Activated CD4-positive, alpha-beta memory T cell treated with anti-CD3 and anti-CD28 coated beads for 36 hours (primary cell): ENCODE measurements around the gene STEEP1. TPM values are rescaled to one million over a fixed set of nuclear protein-coding genes. Genes with fewer than 3 reads are reported as not detected.
"Not testable (repeated sequence)": the region's sequence is repeated elsewhere in the genome, so short reads cannot be mapped to it uniquely, and the experiment has no call there.

ENCODE experiments used
- CTCF ChIA-PET: fragments of 350-600 bp; sonication (Branson Sonifier 250); formaldehyde crosslinking; loops from one replicate; lab custom pipeline; 2021; ENCODE audit warnings: antibody characterized with exemption, inconsistent platforms; lab: Charles Lee
- POLR2A ChIA-PET: fragments of 350-600 bp; sonication (Branson Sonifier 250); formaldehyde crosslinking; loops from one replicate; lab custom pipeline; 2021; ENCODE audit warnings: antibody characterized with exemption; lab: Charles Lee
- DNase-seq: peaks from one replicate; pipeline ENCODE4 v3.0.0-alpha.2; 2020
- H3K27ac Mint-ChIP-seq: one replicate; pipeline ENCODE4 v1.8.0; 2021; ENCODE audit warnings: mixed read lengths
- H3K27me3 Mint-ChIP-seq: one replicate; pipeline ENCODE4 v1.8.0; 2021; ENCODE audit warnings: mixed read lengths
- H3K36me3 Mint-ChIP-seq: one replicate; pipeline ENCODE4 v1.8.0; 2021; ENCODE audit warnings: mixed read lengths
- H3K4me1 Mint-ChIP-seq: one replicate; pipeline ENCODE4 v1.8.0; 2021; ENCODE audit warnings: low read depth, mixed read lengths
- H3K4me3 Mint-ChIP-seq: one replicate; pipeline ENCODE4 v1.8.0; 2021; ENCODE audit warnings: mild to moderate bottlenecking, mixed read lengths
- H3K9me3 Mint-ChIP-seq: one replicate; pipeline ENCODE4 v1.8.0; 2021; ENCODE audit warnings: mixed read lengths
- intact Hi-C: fragments of 100-400 bp; cut with micrococcal nuclease; formaldehyde crosslinking; loops from one replicate; pipeline ENCODE4 v1.15.1; 2023
- total RNA-seq, 2 experiments: library from RNA; stranded (reverse); gene quantifications; one replicate each; pipeline ENCODE4 v1.2.3, GENCODE V29; 2021

The STEEP1 gene
- total RNA-seq, 2 experiments from 2014 or later = 20.4 to 21.0 TPM

GRCh38 chrX:119523664-119524184, 41.5 kb downstream of the STEEP1 start:
- CTCF ChIA-PET = no interaction called here
- Mint-ChIP-seq H3K9me3 (no peaks in the 10 kb centered on the region), H3K36me3 (peaks cover 2% of the 10 kb centered on the region), H3K27me3 (no peaks in the 10 kb centered on the region), H3K4me1 (no peaks in the 10 kb centered on the region), H3K4me3 (no peak overlapping the region), H3K27ac (no peak overlapping the region)
- no peak for DNase-seq
- POLR2A ChIA-PET = no interaction called here
- intact Hi-C loops = no loop called here

DNA sequence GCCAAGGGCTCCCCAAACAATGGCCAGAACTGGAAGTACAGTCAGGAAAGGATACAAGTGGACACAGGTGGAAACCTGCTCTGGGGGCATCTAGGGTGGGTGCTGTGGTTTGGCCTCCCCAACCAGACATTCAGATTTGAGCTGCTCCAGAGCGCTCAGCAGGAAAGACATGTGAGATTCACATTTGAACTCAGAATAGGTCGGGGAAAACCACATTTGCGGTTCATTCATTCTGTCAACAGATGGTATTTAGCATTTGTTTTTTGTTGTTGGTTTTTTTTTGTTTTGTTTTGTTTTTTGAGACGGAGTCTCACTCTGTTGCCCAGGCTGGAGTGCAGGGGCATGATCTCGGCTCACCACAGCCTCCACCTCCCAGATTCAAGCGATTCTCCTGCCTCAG, 44.0 kb downstream of the STEEP1 start:
- Mint-ChIP-seq H3K27ac (no peak overlapping the region), H3K4me1 (peaks cover 2% of the 10 kb centered on the region), H3K4me3 (no peak overlapping the region), H3K9me3 (no peaks in the 10 kb centered on the region), H3K36me3 (no peaks in the 10 kb centered on the region), H3K27me3 (no peaks in the 10 kb centered on the region)
- ChIA-PET POLR2A (no interaction called here), CTCF (interaction anchor here (2.0 kb wide), 1 partner anchor 208 kb away, joined by 5 read pairs; no protein-coding TSS in a partner anchor)
- DNase-seq = no peak
- intact Hi-C loops = no loop called here

DNA sequence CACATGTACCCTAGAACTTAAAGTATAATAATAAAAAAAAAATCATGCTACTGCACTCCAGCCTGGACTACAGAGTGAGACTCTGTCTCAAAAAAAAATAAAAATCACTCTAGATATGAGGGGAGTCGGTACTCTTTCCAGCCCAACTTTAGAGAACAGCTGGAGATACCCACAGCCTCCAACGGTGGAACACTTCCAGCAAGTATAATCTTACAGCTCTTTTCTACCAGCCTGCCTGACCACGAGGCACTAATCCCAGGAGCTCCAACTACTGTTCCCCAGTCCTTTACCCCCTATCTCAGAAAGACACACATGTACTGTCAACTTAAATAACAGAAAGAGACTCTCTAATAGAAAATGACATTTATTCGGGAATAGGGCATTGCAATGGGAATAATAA, 46.8 kb downstream of the STEEP1 start:
- H3K9me3 Mint-ChIP-seq = no peaks in the 10 kb centered on the region
- no peak for DNase-seq
- peaks cover 2% of the 10 kb centered on the region for H3K4me1 Mint-ChIP-seq
- no peaks in the 10 kb centered on the region for H3K27me3 Mint-ChIP-seq
- intact Hi-C loops = loop anchor here (5.0 to 10.0 kb wide), 4 partner anchors 89 to 369 kb away; partner anchors contain the start of genes NKRF, RPL39 and SOWAHD
- CTCF ChIA-PET = interaction anchor here (3.4 kb wide), 1 partner anchor 210 kb away, joined by 34 read pairs; no protein-coding TSS in a partner anchor
- H3K4me3 Mint-ChIP-seq = no peak overlapping the region
- no peak overlapping the region for H3K27ac Mint-ChIP-seq
- H3K36me3 Mint-ChIP-seq = no peaks in the 10 kb centered on the region
- POLR2A ChIA-PET = interaction anchor here (0.6 kb wide), 1 partner anchor 11 kb away, joined by 3 read pairs; no protein-coding TSS in a partner anchor

GRCh38 chrX:119516157-119516702, 49.0 kb downstream of the STEEP1 start:
- H3K9me3 Mint-ChIP-seq = no peaks in the 10 kb centered on the region
- H3K27me3 Mint-ChIP-seq = no peaks in the 10 kb centered on the region
- DNase-seq = peak; percentile 27
- H3K4me1 Mint-ChIP-seq = peaks cover 2% of the 10 kb centered on the region
- ChIA-PET CTCF (interaction anchor here (0.6 to 3.4 kb wide), 13 partner anchors 9 to 271 kb away, joined by 3 to 34 read pairs (median 3); partner anchors contain the start of gene SOWAHD), POLR2A (interaction anchor here (1.1 kb wide), 1 partner anchor 33 kb away, joined by 3 read pairs; no protein-coding TSS in a partner anchor)
- intact Hi-C loops = loop anchor here (2.0 to 10.0 kb wide), 5 partner anchors 91 to 371 kb away; partner anchors contain the start of genes NKRF, RPL39 and SOWAHD
- H3K36me3 Mint-ChIP-seq = no peaks in the 10 kb centered on the region
- no peak overlapping the region for H3K4me3 Mint-ChIP-seq
- no peak overlapping the region for H3K27ac Mint-ChIP-seq

GRCh38 chrX:119512146-119512800, 52.9 kb downstream of the STEEP1 start:
- intact Hi-C loops = loop anchor here (1.0 to 10.0 kb wide), 2 partner anchors 24 to 243 kb away; partner anchors contain the start of gene SOWAHD
- no peak overlapping the region for H3K4me3 Mint-ChIP-seq
- H3K27me3 Mint-ChIP-seq = no peaks in the 10 kb centered on the region
- ChIA-PET POLR2A (interaction anchor here (0.6 kb wide), 1 partner anchor 306 kb away, joined by 3 read pairs; no protein-coding TSS in a partner anchor), CTCF (interaction anchor here (0.6 to 1.6 kb wide), 6 partner anchors 9 to 242 kb away, joined by 3 to 9 read pairs (median 4); no protein-coding TSS in a partner anchor)
- no peaks in the 10 kb centered on the region for H3K9me3 Mint-ChIP-seq
- no peak overlapping the region for H3K27ac Mint-ChIP-seq
- peak; percentile 29 for DNase-seq
- H3K4me1 Mint-ChIP-seq = peaks cover 2% of the 10 kb centered on the region
- H3K36me3 Mint-ChIP-seq = no peaks in the 10 kb centered on the region

DNA sequence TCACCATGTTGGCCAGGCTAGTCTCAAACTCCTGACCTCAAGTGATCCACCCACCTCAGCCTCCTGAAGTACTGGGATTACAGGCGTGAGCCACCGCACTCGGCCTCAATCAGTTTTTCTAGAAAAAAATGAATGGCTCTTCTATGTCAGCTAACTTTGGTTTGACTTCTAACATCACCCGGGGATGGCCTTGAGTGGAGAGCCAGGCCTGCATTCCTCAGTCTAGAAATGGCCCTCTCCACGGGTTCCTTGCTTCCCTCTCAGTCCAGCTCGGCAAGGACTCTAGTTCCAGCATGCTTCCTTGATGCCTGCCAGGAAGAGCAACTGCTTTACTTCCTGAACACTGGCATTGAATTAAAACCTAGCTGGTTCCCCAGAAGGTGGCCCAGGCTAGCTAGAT, 58.0 kb downstream of the STEEP1 start:
- no peak overlapping the region for H3K27ac Mint-ChIP-seq
- peaks cover 9% of the 10 kb centered on the region for H3K4me1 Mint-ChIP-seq
- H3K9me3 Mint-ChIP-seq = no peaks in the 10 kb centered on the region
- DNase-seq = no peak
- intact Hi-C loops = no loop called here
- ChIA-PET CTCF (interaction anchor here (1.2 kb wide), 1 partner anchor 9 kb away, joined by 5 read pairs; no protein-coding TSS in a partner anchor), POLR2A (interaction anchor here (0.6 kb wide), 1 partner anchor 38 kb away, joined by 3 read pairs; no protein-coding TSS in a partner anchor)
- no peaks in the 10 kb centered on the region for H3K27me3 Mint-ChIP-seq
- H3K4me3 Mint-ChIP-seq = no peak overlapping the region
- H3K36me3 Mint-ChIP-seq = no peaks in the 10 kb centered on the region

GRCh38 chrX:119505945-119506344, 59.3 kb downstream of the STEEP1 start:
- no peaks in the 10 kb centered on the region for H3K27me3 Mint-ChIP-seq
- no peaks in the 10 kb centered on the region for H3K36me3 Mint-ChIP-seq
- H3K4me1 Mint-ChIP-seq = peaks cover 18% of the 10 kb centered on the region
- ChIA-PET POLR2A (no interaction called here), CTCF (interaction anchor here (0.7 kb wide), 1 partner anchor 24 kb away, joined by 3 read pairs; no protein-coding TSS in a partner anchor)
- no peak for DNase-seq
- intact Hi-C loops = no loop called here
- no peaks in the 10 kb centered on the region for H3K9me3 Mint-ChIP-seq
- no peak overlapping the region for H3K4me3 Mint-ChIP-seq
- no peak overlapping the region for H3K27ac Mint-ChIP-seq

GRCh38 chrX:119505145-119505544, 60.1 kb downstream of the STEEP1 start:
- H3K9me3 Mint-ChIP-seq, POLR2A ChIA-PET, CTCF ChIA-PET, H3K4me3 Mint-ChIP-seq, H3K27ac Mint-ChIP-seq, DNase-seq, intact Hi-C loops, H3K36me3 Mint-ChIP-seq, H3K27me3 Mint-ChIP-seq: not testable (repeated sequence)
- peaks cover 18% of the 10 kb centered on the region for H3K4me1 Mint-ChIP-seq

- Mint-ChIP-seq H3K4me3 (no peak overlapping the region), H3K27ac (no peak overlapping the region), H3K9me3 (no peaks in the 10 kb centered on the region), H3K4me1 (peaks cover 18% of the 10 kb centered on the region), H3K27me3 (no peaks in the 10 kb centered on the region), H3K36me3 (no peaks in the 10 kb centered on the region)
- CTCF ChIA-PET = interaction anchor here (0.6 to 1.4 kb wide), 5 partner anchors 9 to 21 kb away, joined by 3 to 5 read pairs (median 3); no protein-coding TSS in a partner anchor
- POLR2A ChIA-PET = no interaction called here
- intact Hi-C loops = no loop called here
- no peak for DNase-seq
Measured at GRCh38 chrX:119503484-119503861, 61.7 kb downstream of the STEEP1 start.

DNA sequence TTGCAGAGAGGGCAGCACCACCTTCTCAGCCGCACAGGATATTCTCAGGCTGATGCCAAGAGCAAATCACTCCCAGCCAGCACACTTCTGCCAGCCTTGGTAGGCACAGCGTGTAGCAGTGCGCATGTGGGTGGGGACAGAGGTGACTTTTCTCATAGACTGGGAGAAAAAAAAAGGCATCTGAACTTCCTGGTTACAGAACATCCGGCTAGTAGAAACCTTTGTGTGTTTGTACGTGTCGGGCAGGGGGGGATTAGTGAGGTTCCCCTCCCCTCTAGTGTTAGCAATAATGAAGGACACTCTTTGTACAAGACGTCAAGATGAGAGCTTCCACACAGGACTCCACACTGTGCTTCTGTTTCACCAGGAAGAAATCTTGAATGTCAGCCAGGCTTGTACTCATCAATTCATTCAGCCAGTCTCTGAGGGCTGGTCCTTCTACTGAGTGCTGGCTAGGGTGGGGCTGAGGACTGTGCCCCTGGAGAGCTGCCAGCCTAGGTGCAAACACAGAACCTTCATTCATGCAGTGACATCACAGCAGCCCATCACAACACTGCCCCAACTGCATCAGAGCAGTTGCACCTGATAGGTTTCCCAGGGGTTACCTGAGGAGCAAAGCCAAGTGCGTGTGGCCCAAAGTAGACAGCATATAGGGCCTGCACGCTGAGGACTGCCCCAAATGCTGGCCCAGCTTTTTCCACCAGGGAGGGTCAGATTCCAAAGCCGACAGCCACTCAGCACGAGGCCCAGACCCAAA, 62.3 kb downstream of the STEEP1 start:
- H3K27me3 Mint-ChIP-seq = no peaks in the 10 kb centered on the region
- intact Hi-C loops = no loop called here
- peak; percentile 38 for DNase-seq
- H3K36me3 Mint-ChIP-seq = no peaks in the 10 kb centered on the region
- ChIA-PET POLR2A (no interaction called here), CTCF (interaction anchor here (0.6 to 1.4 kb wide), 5 partner anchors 9 to 20 kb away, joined by 3 to 5 read pairs (median 3); no protein-coding TSS in a partner anchor)
- no peak overlapping the region for H3K4me3 Mint-ChIP-seq
- H3K9me3 Mint-ChIP-seq = no peaks in the 10 kb centered on the region
- H3K27ac Mint-ChIP-seq = peak overlapping the region; percentile 62
- H3K4me1 Mint-ChIP-seq = peaks cover 18% of the 10 kb centered on the region

DNA sequence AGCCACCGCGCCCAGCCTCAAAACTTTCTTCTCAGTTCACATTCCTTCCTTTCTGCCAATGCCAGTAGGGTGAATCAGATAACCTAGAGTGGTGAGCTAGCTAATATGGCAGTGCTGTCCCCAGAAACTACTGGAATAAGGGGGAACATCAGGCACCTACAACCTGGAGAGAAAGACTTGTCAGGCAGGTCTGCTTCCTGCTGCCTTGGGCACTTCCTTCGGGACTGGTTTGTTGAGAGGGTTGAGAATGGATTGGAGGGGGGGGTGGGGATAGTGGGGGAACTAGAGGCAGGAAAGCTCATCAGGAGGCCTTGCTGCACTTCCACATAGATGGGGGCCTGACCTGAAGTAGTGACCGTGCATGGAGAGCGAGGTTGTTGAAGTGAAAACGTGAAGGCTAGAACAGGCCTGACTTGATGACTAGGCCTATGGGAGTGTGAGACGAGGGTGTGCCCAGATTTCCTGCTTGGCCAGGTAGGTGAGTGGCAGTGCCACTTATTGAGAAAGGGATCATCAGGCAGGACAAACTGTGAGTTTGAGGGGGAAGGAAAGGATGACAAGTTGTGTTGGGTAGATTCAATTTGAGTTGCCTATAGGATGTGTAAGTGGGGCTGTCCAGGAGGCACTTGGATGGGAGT, 63.6 kb downstream of the STEEP1 start:
- no peak for DNase-seq
- Mint-ChIP-seq H3K27ac (no peak overlapping the region), H3K36me3 (no peaks in the 10 kb centered on the region), H3K27me3 (no peaks in the 10 kb centered on the region), H3K4me3 (no peak overlapping the region), H3K4me1 (peaks cover 25% of the 10 kb centered on the region), H3K9me3 (no peaks in the 10 kb centered on the region)
- intact Hi-C loops = no loop called here
- ChIA-PET POLR2A (no interaction called here), CTCF (interaction anchor here (0.6 kb wide), 1 partner anchor 14 kb away, joined by 3 read pairs; no protein-coding TSS in a partner anchor)
